Measurements from ENCODE around the gene NNAT. TPM values are rescaled to one million over a fixed set of nuclear protein-coding genes. Genes with fewer than 3 reads are reported as not detected.

Gene NNAT
- total and polyA plus RNA-seq, 2 donors (not counting 3 experiments of a cell fraction or from before 2014, with no cell fraction given): 2.3 to 32.9 TPM

DNA sequence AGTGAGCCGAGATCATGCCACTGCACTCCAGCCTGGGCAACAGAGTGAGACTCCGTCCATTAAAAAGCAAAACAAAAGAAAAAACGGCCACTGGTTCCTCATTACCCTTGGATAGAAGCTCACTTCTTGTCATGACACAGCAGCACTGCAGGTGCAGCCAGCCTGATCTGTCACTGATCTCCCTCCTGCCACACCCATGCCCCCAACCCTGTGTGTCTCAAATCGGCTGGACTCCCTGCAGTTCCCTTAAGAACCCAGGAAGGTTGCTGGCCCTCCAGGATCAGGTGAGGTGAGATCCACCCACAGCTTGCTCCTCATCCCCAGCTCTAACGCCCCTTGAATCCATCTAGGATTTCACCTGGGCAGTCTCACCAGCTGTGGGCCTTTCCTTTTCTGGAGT lies 26.3 kb upstream of the NNAT start:
- POLR2A ChIA-PET: no interaction called here
- Histone ChIP-seq H3K36me3 (ENCODE audit: control insufficient read depth in 2 of 2, extremely low read depth in 1 of 2, insufficient read depth in 2 of 2, low read length in 2 of 2) (no peaks in the 10 kb centered on the region), H3K9me1 (replicated peaks; ENCODE audit: control insufficient read depth, extremely low read depth, insufficient read depth, low read length) (no peaks in the 10 kb centered on the region), H3K4me3 (replicated peaks in 1 of 3; ENCODE audit: insufficient read depth in 1 of 3, low read depth in 1 of 3, low read length in 3 of 3) (no peak overlapping the region), H3K79me2 (ENCODE audit: control insufficient read depth, insufficient read depth, low read length) (no peaks in the 10 kb centered on the region), H3K9me3 (replicated peaks; ENCODE audit: control insufficient read depth, insufficient read depth, low read length) (no peaks in the 10 kb centered on the region), H2AFZ (ENCODE audit: low read depth, low read length) (no peak overlapping the region), H4K20me1 (replicated peaks; ENCODE audit: control insufficient read depth, extremely low read depth, insufficient read depth, low read length) (no peaks in the 10 kb centered on the region), H3K9ac (replicated peaks; ENCODE audit: extremely low read depth, insufficient read depth, low read length) (no peak overlapping the region), H3K27ac (ENCODE audit: insufficient read depth, low read depth, low read length) (no peak overlapping the region), H3K4me1 (ENCODE audit: control insufficient read depth, extremely low read depth, insufficient read depth, low read length) (no peaks in the 10 kb centered on the region), H3K4me2 (ENCODE audit: insufficient read depth, low read length) (no peak overlapping the region), H3K27me3 (ENCODE audit: control insufficient read depth in 2 of 2, insufficient read depth in 2 of 2, low read length in 2 of 2) (no peaks in the 10 kb centered on the region)
- no peak for FAIRE-seq
- CTCF ChIA-PET: interaction anchor here (0.9 to 1.0 kb wide), 4 partner anchors 9 to 54 kb away, joined by 3 to 4 read pairs (median 3); no protein-coding TSS in a partner anchor
- no peak for DNase-seq (ENCODE audit: low read depth, low spot score)
- intact Hi-C loops (cut with micrococcal nuclease): no loop called here
- no TSS peak for BruUV-seq (replicated peaks)
- no peak for TF ChIP-seq POLR2A (IDR thresholded peaks at IDR 0.05; ENCODE audit: low read depth, low read length)
- no peak for TF ChIP-seq JUN (IDR thresholded peaks at IDR 0.05; ENCODE audit: borderline replicate concordance, insufficient read depth, insufficient read length, low read depth)
- no peak for TF ChIP-seq FOS (IDR thresholded peaks at IDR 0.05; ENCODE audit: borderline replicate concordance, insufficient read depth, low read length)
- TF ChIP-seq, protein P1, sequence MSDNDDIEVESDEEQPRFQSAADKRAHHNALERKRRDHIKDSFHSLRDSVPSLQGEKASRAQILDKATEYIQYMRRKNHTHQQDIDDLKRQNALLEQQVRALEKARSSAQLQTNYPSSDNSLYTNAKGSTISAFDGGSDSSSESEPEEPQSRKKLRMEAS (IDR thresholded peaks at IDR 0.05; ENCODE audit: insufficient read depth, insufficient read length): no peak
- TF ChIP-seq, protein P2, sequence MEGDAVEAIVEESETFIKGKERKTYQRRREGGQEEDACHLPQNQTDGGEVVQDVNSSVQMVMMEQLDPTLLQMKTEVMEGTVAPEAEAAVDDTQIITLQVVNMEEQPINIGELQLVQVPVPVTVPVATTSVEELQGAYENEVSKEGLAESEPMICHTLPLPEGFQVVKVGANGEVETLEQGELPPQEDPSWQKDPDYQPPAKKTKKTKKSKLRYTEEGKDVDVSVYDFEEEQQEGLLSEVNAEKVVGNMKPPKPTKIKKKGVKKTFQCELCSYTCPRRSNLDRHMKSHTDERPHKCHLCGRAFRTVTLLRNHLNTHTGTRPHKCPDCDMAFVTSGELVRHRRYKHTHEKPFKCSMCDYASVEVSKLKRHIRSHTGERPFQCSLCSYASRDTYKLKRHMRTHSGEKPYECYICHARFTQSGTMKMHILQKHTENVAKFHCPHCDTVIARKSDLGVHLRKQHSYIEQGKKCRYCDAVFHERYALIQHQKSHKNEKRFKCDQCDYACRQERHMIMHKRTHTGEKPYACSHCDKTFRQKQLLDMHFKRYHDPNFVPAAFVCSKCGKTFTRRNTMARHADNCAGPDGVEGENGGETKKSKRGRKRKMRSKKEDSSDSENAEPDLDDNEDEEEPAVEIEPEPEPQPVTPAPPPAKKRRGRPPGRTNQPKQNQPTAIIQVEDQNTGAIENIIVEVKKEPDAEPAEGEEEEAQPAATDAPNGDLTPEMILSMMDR (IDR thresholded peaks at IDR 0.05; ENCODE audit: extremely low read depth in 1 of 2, insufficient read depth in 1 of 2, low read depth in 1 of 2, low read length in 2 of 2): no peak
- TF ChIP-seq POLR2AphosphoS5 (IDR thresholded peaks at IDR 0.05; ENCODE audit: insufficient read depth, low read depth, low read length): no peak
- no peak for TF ChIP-seq MYC (IDR thresholded peaks at IDR 0.05; ENCODE audit: low read depth, low read length)
- dilution Hi-C loops (cut with MboI; ENCODE audit: extremely low pct_ligation_motif_present, low sequenced_read_pairs): no loop called here

Measured in endothelial cell of umbilical vein (primary cell).